Adrenal gland (tissue), 12 donors: Measurements from ENCODE around the gene CYBA. TPM values are rescaled to one million over a fixed set of nuclear protein-coding genes. Genes with fewer than 3 reads are reported as not detected.
"Not testable (repeated sequence)": the region's sequence is repeated elsewhere in the genome, so short reads cannot be mapped to it uniquely, and the experiment has no call there.

Experiments
- DNase-seq, 7 donors: peaks; one replicate each; pipeline ENCODE4 v3.0.0-alpha.2; 2019 to 2020
- H3K27ac ChIP-seq, 5 donors: fragments of 200-600 bp; sonication (generic) in 4 of 5; 1 replicate in 3 of 5; 2 replicates in 2 of 5; pipeline versions ENCODE4 v1.5.1 to v1.8.0; 2016 to 2020; ENCODE audit warnings: mild to moderate bottlenecking in 1 of 5
- H3K27me3 ChIP-seq: fragments of 200-600 bp; 2 replicates; pipeline ENCODE4 v1.8.0; 2021
- H3K36me3 ChIP-seq, 2 donors: fragments of 200-600 bp; replicated peaks in 1 of 2; 1 replicate in 1 of 2; 2 replicates in 1 of 2; pipeline versions ENCODE4 v1.5.1 to v1.8.0; 2018 to 2022
- H3K4me1 ChIP-seq, 2 donors: fragments of 200-600 bp; replicated peaks in 1 of 2; 1 replicate in 1 of 2; 2 replicates in 1 of 2; pipeline versions ENCODE4 v1.5.1 to v1.8.0; 2018 to 2021
- H3K4me3 ChIP-seq, 4 donors: fragments of 200-600 bp; sonication (generic) in 3 of 4; one replicate each; pipeline ENCODE4 v1.5.1; 2016 to 2018
- H3K9me3 ChIP-seq, 3 donors: fragments of 200-600 bp; sonication (generic) in 1 of 3; replicated peaks in 1 of 3; 1 replicate in 2 of 3; 2 replicates in 1 of 3; pipeline versions ENCODE4 v1.5.1 to v1.8.0; 2016 to 2021
- CTCF ChIP-seq, 6 experiments: fragments of 450-650 bp in 4 of 6; fragments of 200-600 bp in 2 of 6; sonication (generic) in 1 of 6; IDR thresholded peaks; 1 replicate in 5 of 6; 2 replicates in 1 of 6; pipeline versions ENCODE4 v1.5.1 to v1.8.0; 2016 to 2021; ENCODE audit warnings: antibody characterized with exemption in 6 of 6, mild to moderate bottlenecking in 2 of 6, moderate library complexity in 1 of 6
- POLR2A ChIP-seq, 2 donors: fragments of 450-650 bp; IDR thresholded peaks; one replicate each; pipeline ENCODE4 v1.6.1; 2017; ENCODE audit warnings: antibody characterized with exemption in 2 of 2, mild to moderate bottlenecking in 2 of 2, moderate library complexity in 1 of 2
- WGBS, 4 donors: extraction: QIAGEN DNeasy Blood & Tissue Kit in 2 of 4; methylation state at CpG; one replicate each; pipeline versions ENCODE4 v1.1.5 to v1.1.7; 2013 to 2017; 5-methylcytosine and 5-hydroxymethylcytosine counted together
- intact Hi-C, 2 donors: fragments of 100-400 bp; cut with DNase I; formaldehyde crosslinking; loops; one replicate each; pipeline versions ENCODE4 v1.14.1 to v1.15.0; 2022 to 2023
- polyA plus RNA-seq, 3 donors: library from polyadenylated mRNA; stranded (reverse); fragments of 200-250 nt in 2 of 3; fragments of 350-450 nt in 1 of 3; fragmentation: Illumina TruSeq in 1 of 3; extraction: RNeasy Lipid Tissue Mini Kit (QIAGEN cat#74804) in 1 of 3; gene quantifications; one replicate each; pipeline ENCODE4 v1.2.3, GENCODE V29; 2013 to 2014
- total RNA-seq, 9 donors: library from RNA; depleted of rRNA in 4 of 9; stranded (reverse); fragments of >200 nt in 4 of 9; fragments of 120-200 nt in 1 of 9; fragmentation: NEBNext Ultra II Directional in 1 of 9; extraction: Animal tissue kit (Norgen Biotek cat#: 25700) in 1 of 9; gene quantifications; one replicate each; pipeline versions ENCODE4 v1.1.0 to v1.2.4, GENCODE V29; 2013 to 2023
- donor health status: healthy with polysubstance abuse.
- donor health status: Bipolar disorder and iron deficiency.
- donor health status: DM: yes; HTN: yes; CAD: no.
- donor health status: DM: no; HTN: no; CAD: no.
- donor health status: DM: no; HTN: no; CAD: no.
- donor health status: DM: yes; HTN: yes; CAD: no.

CYBA gene
- total and polyA plus RNA-seq, 12 donors: 19.6 to 374 (median 155) TPM

GRCh38 chr16:88610909-88611812, 39.7 kb downstream of the CYBA start:
- no peak for TF ChIP-seq POLR2A (IDR thresholded peaks at IDR 0.05)
- no peak for TF ChIP-seq CTCF (IDR thresholded peaks at IDR 0.05)
- intact Hi-C loops: no loop called here
- Histone ChIP-seq H3K4me3 (no peak overlapping the region), H3K36me3 (peaks cover 0 to 41% of the 10 kb centered on the region in 2 donors), H3K27me3 (no peaks in the 10 kb centered on the region), H3K9me3 (no peaks in the 10 kb centered on the region), H3K4me1 (peaks cover 0 to 11% of the 10 kb centered on the region in 2 donors), H3K27ac (no peak overlapping the region)
- no peak for DNase-seq
- WGBS, 4 donors: 89 to 92% (median 91%) methylated on average over 49 of the region's 49 CpGs

- Histone ChIP-seq H3K27me3 (no peaks in the 10 kb centered on the region), H3K9me3 (no peaks in the 10 kb centered on the region), H3K27ac (no peak overlapping the region), H3K4me3 (no peak overlapping the region), H3K36me3 (peaks cover 0 to 51% of the 10 kb centered on the region in 2 donors), H3K4me1 (peaks cover 0 to 11% of the 10 kb centered on the region in 2 donors)
- DNase-seq: no peak
- WGBS, 4 donors: 90 to 95% (median 94%) methylated on average over 3 to 6 of the region's 6 CpGs
- TF ChIP-seq POLR2A (IDR thresholded peaks at IDR 0.05) (no peak), CTCF (IDR thresholded peaks at IDR 0.05) (no peak)
- intact Hi-C loops: no loop called here
Measured at GRCh38 chr16:88610080-88610479, 40.8 kb downstream of the CYBA start.

GRCh38 chr16:88609426-88609825, 41.4 kb downstream of the CYBA start:
- intact Hi-C loops, DNase-seq, H3K4me3 ChIP-seq, H3K4me1 ChIP-seq, H3K9me3 ChIP-seq, H3K27ac ChIP-seq, H3K27me3 ChIP-seq: not testable (repeated sequence)
- peaks cover 0 to 57% of the 10 kb centered on the region in 2 donors for H3K36me3 ChIP-seq
- 93 to 98% (median 97%) methylated on average over 6 to 8 of the region's 8 CpGs for WGBS, 4 donors

- Histone ChIP-seq H3K27me3 (no peaks in the 10 kb centered on the region), H3K9me3 (no peaks in the 10 kb centered on the region), H3K4me3 (no peak overlapping the region), H3K4me1 (no peaks in the 10 kb centered on the region), H3K36me3 (peaks cover 0 to 53% of the 10 kb centered on the region in 2 donors), H3K27ac (no peak overlapping the region)
- no peak for DNase-seq
- TF ChIP-seq POLR2A (IDR thresholded peaks at IDR 0.05): no peak
- no peak for TF ChIP-seq CTCF (IDR thresholded peaks at IDR 0.05)
- intact Hi-C loops: no loop called here
- whole genome bisulfite sequencing, 4 donors: 83 to 91% (median 86%) methylated on average over 6 of the region's 6 CpGs
Measured at GRCh38 chr16:88608076-88608475, 42.8 kb downstream of the CYBA start.
